H1 (cell line): ENCODE data around the gene FOXM1. TPM values are rescaled to one million over a fixed set of nuclear protein-coding genes. Genes with fewer than 3 reads are reported as not detected.
A peak's percentile ranks its signal among the peaks of the same experiment; 100 is the strongest.

Source experiments
- CTCF ChIA-PET: fragments of 300-600 bp; sonication (Branson Sonifier 250); formaldehyde crosslinking; loops from one replicate; lab custom pipeline; 2021; ENCODE audit not compliant: partially characterized antibody; lab: Charles Lee
- POLR2A ChIA-PET: fragments of 300-600 bp; sonication (Branson Sonifier 250); formaldehyde crosslinking; loops from one replicate; lab custom pipeline; 2021; ENCODE audit warnings: inconsistent platforms; ENCODE audit not compliant: partially characterized antibody; lab: Charles Lee
- DNase-seq, 2 experiments: peaks; one replicate each; pipeline versions ENCODE4 v3.0.0 to v3.0.0-alpha.2; 2010 to 2022; ENCODE audit warnings: low spot score in 2 of 2, low read depth in 1 of 2, mixed read lengths in 1 of 2
- FAIRE-seq: peaks from 2 replicates; lab custom pipeline; 2011; peaks lifted over from hg19 to GRCh38; lab: Jason Lieb, UNC
- H2AFZ ChIP-seq: 2 replicates; pipeline ENCODE4 v1.8.1; 2012; ENCODE audit warnings: low read length, inconsistent platforms
- H2AK5ac ChIP-seq: 2 replicates; pipeline ENCODE4 v1.6.1; 2013; ENCODE audit warnings: low read depth, low read length
- H2BK120ac ChIP-seq: replicated peaks from 2 replicates; pipeline ENCODE3; 2013; ENCODE audit warnings: low read depth, low read length, inconsistent platforms
- H2BK12ac ChIP-seq: 2 replicates; pipeline ENCODE4 v1.6.1; 2013; ENCODE audit warnings: low read depth, low read length
- H2BK15ac ChIP-seq: 2 replicates; pipeline ENCODE4 v1.6.1; 2013; ENCODE audit warnings: low read length
- H2BK20ac ChIP-seq: 2 replicates; pipeline ENCODE4 v1.6.1; 2013; ENCODE audit warnings: low read length
- H2BK5ac ChIP-seq: 2 replicates; pipeline ENCODE4 v1.6.1; 2013; ENCODE audit warnings: low read depth, low read length
- H3K14ac ChIP-seq: 2 replicates; pipeline ENCODE4 v1.6.1; 2013; ENCODE audit warnings: inconsistent platforms; ENCODE audit not compliant: insufficient read length
- H3K18ac ChIP-seq: 2 replicates; pipeline ENCODE4 v1.6.1; 2013; ENCODE audit warnings: low read length; ENCODE audit errors: extremely low read depth
- H3K23ac ChIP-seq: 2 replicates; pipeline ENCODE4 v1.6.1; 2013; ENCODE audit warnings: inconsistent platforms; ENCODE audit not compliant: insufficient read length
- H3K23me2 ChIP-seq: 2 replicates; pipeline ENCODE4 v1.6.1; 2013; ENCODE audit warnings: low read depth, low read length
- H3K27ac ChIP-seq: 2 replicates; pipeline ENCODE4 v1.6.1; 2011; ENCODE audit warnings: low read depth, low read length, inconsistent platforms
- H3K27me3 ChIP-seq, 4 experiments: replicated peaks in 1 of 4; 1 replicate in 1 of 4; 2 replicates in 3 of 4; pipeline versions ENCODE4 v1.6.1 to v1.8.1; 2011 to 2013; ENCODE audit warnings: low read length in 3 of 4, mild to moderate bottlenecking in 3 of 4, inconsistent platforms in 2 of 4, mixed read lengths in 2 of 4, moderate library complexity in 1 of 4; ENCODE audit not compliant: control insufficient read depth in 3 of 4, insufficient read depth in 3 of 4; ENCODE audit errors: extremely low read depth in 1 of 4
- H3K36me3 ChIP-seq, 4 experiments: 2 replicates each; pipeline versions ENCODE4 v1.6.1 to v1.8.1; 2011 to 2013; ENCODE audit warnings: mild to moderate bottlenecking in 4 of 4, low read length in 3 of 4, moderate library complexity in 2 of 4, control low read depth in 1 of 4, inconsistent platforms in 1 of 4; ENCODE audit not compliant: insufficient read depth in 4 of 4, control insufficient read depth in 2 of 4
- H3K4ac ChIP-seq: replicated peaks from 2 replicates; pipeline ENCODE3; 2013; ENCODE audit warnings: low read length, low read depth, mixed read lengths, inconsistent platforms; ENCODE audit not compliant: insufficient read length
- H3K4me1 ChIP-seq, 4 experiments: replicated peaks in 1 of 4; 1 replicate in 1 of 4; 2 replicates in 3 of 4; pipeline versions ENCODE4 v1.6.1 to v1.8.1; 2011 to 2013; ENCODE audit warnings: low read length in 3 of 4, inconsistent platforms in 2 of 4, mixed read lengths in 1 of 4; ENCODE audit not compliant: insufficient read depth in 4 of 4, control insufficient read depth in 3 of 4
- H3K4me2 ChIP-seq, 2 experiments: 2 replicates each; pipeline versions ENCODE4 v1.6.1 to v1.8.1; 2011 to 2013; ENCODE audit warnings: low read depth in 2 of 2, low read length in 2 of 2, control low read depth in 1 of 2, inconsistent platforms in 1 of 2, mild to moderate bottlenecking in 1 of 2; ENCODE audit not compliant: insufficient read depth in 1 of 2
- H3K4me3 ChIP-seq, 4 experiments: fragments of 200-600, 300-600 bp in 1 of 4; sonication (generic), shearing (Covaris generic), sonication (Bioruptor Twin) in 1 of 4; 2 replicates each; pipeline versions ENCODE4 v1.5.1 to v1.8.1; 2011 to 2016; ENCODE audit warnings: low read length in 4 of 4, low read depth in 3 of 4, control low read depth in 2 of 4, inconsistent platforms in 2 of 4, mild to moderate bottlenecking in 2 of 4, mixed read lengths in 1 of 4, moderate library complexity in 1 of 4; ENCODE audit not compliant: insufficient read depth in 2 of 4; ENCODE audit errors: extremely low read depth in 1 of 4
- H3K56ac ChIP-seq: replicated peaks from 2 replicates; pipeline ENCODE3; 2013; ENCODE audit warnings: low read depth, mild to moderate bottlenecking, mixed read lengths, low read length, inconsistent platforms; ENCODE audit not compliant: insufficient read length
- H3K79me1 ChIP-seq: 2 replicates; pipeline ENCODE4 v1.6.1; 2013; ENCODE audit warnings: low read depth, low read length, control low read depth
- H3K79me2 ChIP-seq, 2 experiments: 2 replicates each; pipeline versions ENCODE4 v1.6.1 to v1.8.1; 2012 to 2013; ENCODE audit warnings: low read length in 2 of 2, mild to moderate bottlenecking in 2 of 2, inconsistent platforms in 1 of 2; ENCODE audit not compliant: insufficient read depth in 2 of 2, control insufficient read depth in 1 of 2
- H3K9ac ChIP-seq, 4 experiments: replicated peaks in 1 of 4; 1 replicate in 1 of 4; 2 replicates in 3 of 4; pipeline versions ENCODE4 v1.6.1 to v1.8.1; 2011 to 2013; ENCODE audit warnings: low read depth in 3 of 4, low read length in 3 of 4, control low read depth in 2 of 4, mild to moderate bottlenecking in 2 of 4, moderate library complexity in 2 of 4, inconsistent platforms in 1 of 4; ENCODE audit errors: extremely low read depth in 1 of 4
- H3K9me3 ChIP-seq, 2 experiments: 2 replicates each; pipeline versions ENCODE4 v1.6.1 to v1.8.1; 2012 to 2013; ENCODE audit warnings: mild to moderate bottlenecking in 2 of 2, moderate library complexity in 2 of 2, control low read depth in 1 of 2, inconsistent platforms in 1 of 2, low read depth in 1 of 2, low read length in 1 of 2, mixed read lengths in 1 of 2; ENCODE audit not compliant: insufficient read depth in 2 of 2
- H4K20me1 ChIP-seq, 2 experiments: replicated peaks in 1 of 2; 2 replicates each; pipeline versions ENCODE3 to v1.8.1; 2011 to 2013; ENCODE audit warnings: inconsistent platforms in 2 of 2, low read length in 2 of 2, mild to moderate bottlenecking in 1 of 2; ENCODE audit not compliant: insufficient read depth in 2 of 2, control insufficient read depth in 1 of 2
- H4K5ac ChIP-seq: 2 replicates; pipeline ENCODE4 v1.6.1; 2013; ENCODE audit warnings: low read length, low read depth, mixed read lengths, inconsistent platforms; ENCODE audit not compliant: insufficient read length
- H4K8ac ChIP-seq: 2 replicates; pipeline ENCODE4 v1.8.0; 2013; ENCODE audit warnings: mild to moderate bottlenecking, moderate library complexity, low read length, inconsistent platforms; ENCODE audit not compliant: insufficient read depth; ENCODE audit errors: extremely low read depth
- H4K91ac ChIP-seq: replicated peaks from 2 replicates; pipeline ENCODE3; 2013; ENCODE audit warnings: low read length, mixed read lengths, inconsistent platforms; ENCODE audit not compliant: insufficient read length
- POLR2A ChIP-seq, 2 experiments: IDR thresholded peaks; 1 replicate in 1 of 2; 2 replicates in 1 of 2; pipeline ENCODE4 v1.6.1; 2011; ENCODE audit warnings: low read depth in 2 of 2, low read length in 2 of 2, mild to moderate bottlenecking in 2 of 2; ENCODE audit errors: control extremely low read depth in 1 of 2
- RAD21 ChIP-seq, 2 experiments: IDR thresholded peaks in 1 of 2; conservative IDR thresholded peaks in 1 of 2; 2 replicates each; pipeline ENCODE4 v1.6.1; 2011; ENCODE audit warnings: low read depth in 2 of 2, low read length in 2 of 2, improper control_type of control experiment in 1 of 2, inconsistent platforms in 1 of 2, mild to moderate bottlenecking in 1 of 2, moderate library complexity in 1 of 2
- WGBS, 2 experiments: shearing (Covaris generic) in 1 of 2; methylation state at CpG; one replicate each; pipeline versions ENCODE4 v1.1.6 to v1.1.7; 2013 to 2015; ENCODE audit warnings: low lambda C conversion rate in 2 of 2, mixed read lengths in 2 of 2, inconsistent platforms in 1 of 2, low coverage in 1 of 2, missing lambda C conversion rate in 1 of 2; ENCODE audit not compliant: insufficient replicate concordance in 2 of 2, insufficient coverage in 1 of 2, insufficient read length in 1 of 2; ENCODE audit errors: extremely low coverage in 1 of 2, missing lambda C conversion rate in 1 of 2; 5-methylcytosine and 5-hydroxymethylcytosine counted together
- polyA plus RNA-seq, 7 experiments: library from polyadenylated mRNA; depleted of rRNA in 3 of 7; stranded (reverse) in 5 of 7; unstranded in 2 of 7; fragments of >200 nt in 5 of 7; fragments of 200-250 nt in 2 of 7; gene quantifications; 1 replicate in 5 of 7; 2 replicates in 1 of 7; 4 replicates in 1 of 7; pipeline versions ENCODE4 v1.2.1 to v1.2.3, GENCODE V29; 2011 to 2013; ENCODE audit warnings: missing spikeins in 2 of 7, mixed read lengths in 2 of 7
- total RNA-seq: library from RNA; stranded (reverse); fragmentation: NEBNext Ultra II Directional; extraction: Animal tissue kit (Norgen Biotek cat#: 25700); gene quantifications from 2 replicates; pipeline ENCODE4 v1.2.1, GENCODE V29; 2021

The FOXM1 gene
- total and polyA plus RNA-seq, 2 of the 8 experiments (the other 6 are each of a cell fraction or from before 2014, with no cell fraction given): 58.1 to 121 TPM

GRCh38 chr12:2857021-2857431, 19.9 kb downstream of the FOXM1 start, which contains the start of gene TEX52:
TEX52 (minus strand) TSS chr12:2857039; CDS start chr12:2857026, 13 bp downstream.
- no peak within 1 kb of the TSS for H2BK120ac ChIP-seq
- H4K20me1 ChIP-seq: peaks cover 3 to 5% of the 10 kb centered on the region in 2 experiments
- POLR2A ChIA-PET: interaction anchor here (0.6 to 3.8 kb wide), 18 partner anchors 8 to 135 kb away, joined by 3 to 31 read pairs (median 5); partner anchors contain the start of genes FOXM1, ITFG2 and RHNO1
- no peaks in the 10 kb centered on the region for H3K23me2 ChIP-seq
- peaks cover 0 to 29% (median 15%) of the 10 kb centered on the region in 4 experiments; a peak in 4 of 8 replicates for H3K36me3 ChIP-seq
- no peak within 1 kb of the TSS for H3K4me2 ChIP-seq
- H3K79me2 ChIP-seq: no peaks in the 10 kb centered on the region
- H3K79me1 ChIP-seq: no peaks in the 10 kb centered on the region
- no peak within 1 kb of the TSS for H3K4ac ChIP-seq
- CTCF ChIA-PET: interaction anchor here (1.1 to 6.5 kb wide), 10 partner anchors 8 to 185 kb away, joined by 3 to 84 read pairs (median 5); no protein-coding TSS in a partner anchor
- H4K91ac ChIP-seq: no peak within 1 kb of the TSS
- no peak within 1 kb of the TSS for H2BK5ac ChIP-seq
- no peak within 1 kb of the TSS for H3K23ac ChIP-seq
- peak within 1 kb of the TSS in 2 of 4 experiments; percentile 25 to 38; a peak in 2 of 7 replicates for H3K9ac ChIP-seq
- H3K18ac ChIP-seq: no peak within 1 kb of the TSS
- no peaks in the 10 kb centered on the region for H3K27me3 ChIP-seq
- no peaks in the 10 kb centered on the region for H3K9me3 ChIP-seq
- no peak within 1 kb of the TSS for H3K56ac ChIP-seq
- H3K4me3 ChIP-seq: no peak within 1 kb of the TSS
- FAIRE-seq (no peak), DNase-seq (peak in 1 of 2 experiments; percentile 63)
- no peak within 1 kb of the TSS for H2BK20ac ChIP-seq
- H4K5ac ChIP-seq: no peak within 1 kb of the TSS
- H2BK12ac ChIP-seq: no peak within 1 kb of the TSS
- WGBS, 2 experiments: 77% methylated on average over 3 of the region's 3 CpGs; no CpG with 5 or more reads in 1 of the 2 experiments
- no peak within 1 kb of the TSS for H2AFZ ChIP-seq
- H3K27ac ChIP-seq: no peak within 1 kb of the TSS
- H2BK15ac ChIP-seq: no peak within 1 kb of the TSS
- H3K14ac ChIP-seq: no peak within 1 kb of the TSS
- H4K8ac ChIP-seq: no peak within 1 kb of the TSS
- H3K4me1 ChIP-seq: peaks cover 0 to 6% (median under 1%) of the 10 kb centered on the region in 4 experiments; a peak in 4 of 7 replicates
- H2AK5ac ChIP-seq: no peak within 1 kb of the TSS; the same call in 1 of the 2 replicates
- TF ChIP-seq RAD21 (IDR thresholded peaks at IDR 0.05 in 1 of 2, conservative IDR thresholded peaks at IDR 0.05 in 1 of 2; ENCODE audit: low read depth in 2 of 2, low read length in 2 of 2) (no peak), POLR2A (IDR thresholded peaks at IDR 0.05; ENCODE audit: control extremely low read depth in 1 of 2, low read depth in 2 of 2, low read length in 2 of 2) (peak in 1 of 2 experiments; percentile 54; a peak in 1 of 3 replicates)
